ENCODE results near the gene CCDC148. TPM values are rescaled to one million over a fixed set of nuclear protein-coding genes. Genes with fewer than 3 reads are reported as not detected.

CCDC148 gene
- polyA plus RNA-seq, 1 experiment, result 0.22 TPM

- Histone ChIP-seq H3K9me3 (ENCODE audit: control insufficient read depth, insufficient read depth, low read length) (no peaks in the 10 kb centered on the region), H3K27me3 (ENCODE audit: control insufficient read depth, insufficient read depth, low read length) (no peaks in the 10 kb centered on the region), H3K27ac (ENCODE audit: low read depth, low read length) (no peak overlapping the region), H3K4me3 (ENCODE audit: low read depth, low read length) (no peak overlapping the region)
- ChIA-PET POLR2A (no interaction called here), CTCF (no interaction called here)
- TF ChIP-seq, protein P1, sequence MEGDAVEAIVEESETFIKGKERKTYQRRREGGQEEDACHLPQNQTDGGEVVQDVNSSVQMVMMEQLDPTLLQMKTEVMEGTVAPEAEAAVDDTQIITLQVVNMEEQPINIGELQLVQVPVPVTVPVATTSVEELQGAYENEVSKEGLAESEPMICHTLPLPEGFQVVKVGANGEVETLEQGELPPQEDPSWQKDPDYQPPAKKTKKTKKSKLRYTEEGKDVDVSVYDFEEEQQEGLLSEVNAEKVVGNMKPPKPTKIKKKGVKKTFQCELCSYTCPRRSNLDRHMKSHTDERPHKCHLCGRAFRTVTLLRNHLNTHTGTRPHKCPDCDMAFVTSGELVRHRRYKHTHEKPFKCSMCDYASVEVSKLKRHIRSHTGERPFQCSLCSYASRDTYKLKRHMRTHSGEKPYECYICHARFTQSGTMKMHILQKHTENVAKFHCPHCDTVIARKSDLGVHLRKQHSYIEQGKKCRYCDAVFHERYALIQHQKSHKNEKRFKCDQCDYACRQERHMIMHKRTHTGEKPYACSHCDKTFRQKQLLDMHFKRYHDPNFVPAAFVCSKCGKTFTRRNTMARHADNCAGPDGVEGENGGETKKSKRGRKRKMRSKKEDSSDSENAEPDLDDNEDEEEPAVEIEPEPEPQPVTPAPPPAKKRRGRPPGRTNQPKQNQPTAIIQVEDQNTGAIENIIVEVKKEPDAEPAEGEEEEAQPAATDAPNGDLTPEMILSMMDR (IDR thresholded peaks at IDR 0.05; ENCODE audit: low read depth, low read length), result no peak
- DNase-seq (ENCODE audit: low read depth, low spot score), result no peak
Observed at GRCh38 chr2:158135096-158135495, 321.5 kb downstream of the CCDC148 start.

GRCh38 chr2:158134655-158135054 lies 321.9 kb downstream of the CCDC148 start:
- TF ChIP-seq, protein P1 (IDR thresholded peaks at IDR 0.05; ENCODE audit: low read depth, low read length), result no peak
- H3K4me3 ChIP-seq (ENCODE audit: low read depth, low read length), result no peak overlapping the region
- POLR2A ChIA-PET, result no interaction called here
- no peaks in the 10 kb centered on the region for H3K27me3 ChIP-seq (ENCODE audit: control insufficient read depth, insufficient read depth, low read length)
- H3K27ac ChIP-seq (ENCODE audit: low read depth, low read length), result no peak overlapping the region
- CTCF ChIA-PET, result no interaction called here
- DNase-seq (ENCODE audit: low read depth, low spot score), result no peak
- H3K9me3 ChIP-seq (ENCODE audit: control insufficient read depth, insufficient read depth, low read length), result no peaks in the 10 kb centered on the region

- TF ChIP-seq, protein P1 (IDR thresholded peaks at IDR 0.05; ENCODE audit: low read depth, low read length), result no peak
- POLR2A ChIA-PET, result no interaction called here
- Histone ChIP-seq H3K27ac (ENCODE audit: low read depth, low read length) (no peak overlapping the region), H3K9me3 (ENCODE audit: control insufficient read depth, insufficient read depth, low read length) (no peaks in the 10 kb centered on the region), H3K4me3 (ENCODE audit: low read depth, low read length) (no peak overlapping the region), H3K27me3 (ENCODE audit: control insufficient read depth, insufficient read depth, low read length) (no peaks in the 10 kb centered on the region)
- CTCF ChIA-PET, result no interaction called here
- no peak for DNase-seq (ENCODE audit: low read depth, low spot score)
Observed at GRCh38 chr2:158134055-158134454, 322.5 kb downstream of the CCDC148 start.

DNA sequence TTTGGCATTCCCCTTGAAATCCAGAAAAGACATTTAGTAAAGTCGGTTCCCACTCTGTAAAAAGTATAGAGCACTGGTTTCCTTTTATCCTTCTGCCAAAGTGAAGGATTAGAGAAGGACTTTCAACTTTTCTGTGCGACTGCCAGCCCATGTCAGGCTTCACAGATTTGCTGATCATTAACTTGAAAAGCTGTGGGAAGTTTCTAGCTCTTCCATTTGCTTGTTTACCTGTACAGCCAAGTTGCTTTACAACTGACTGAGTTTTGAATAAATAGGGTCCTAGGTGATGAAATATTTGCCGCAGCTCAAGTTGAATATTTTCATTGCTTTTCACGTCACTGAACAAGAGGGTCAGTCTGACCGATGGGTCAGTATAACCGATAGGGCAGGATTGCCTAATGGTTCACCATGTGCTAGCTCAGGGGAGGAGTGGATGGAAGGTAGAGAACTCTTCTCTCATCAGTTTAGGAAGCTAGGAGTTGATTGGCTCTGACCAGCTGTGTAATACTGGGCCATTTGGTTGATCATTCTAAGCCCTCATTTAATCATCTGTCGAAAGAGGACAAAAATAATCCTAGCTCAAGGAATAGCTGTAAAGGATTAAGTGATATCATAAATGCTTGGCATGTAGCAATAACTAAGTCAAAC lies 324.5 kb downstream of the CCDC148 start:
- ChIA-PET CTCF (no interaction called here), POLR2A (no interaction called here)
- no peak for DNase-seq (ENCODE audit: low read depth, low spot score)
- Histone ChIP-seq H3K27me3 (ENCODE audit: control insufficient read depth, insufficient read depth, low read length) (no peaks in the 10 kb centered on the region), H3K4me3 (ENCODE audit: low read depth, low read length) (no peak overlapping the region), H3K27ac (ENCODE audit: low read depth, low read length) (no peak overlapping the region), H3K9me3 (ENCODE audit: control insufficient read depth, insufficient read depth, low read length) (no peaks in the 10 kb centered on the region)
- TF ChIP-seq, protein P1 (IDR thresholded peaks at IDR 0.05; ENCODE audit: low read depth, low read length), result no peak

- ChIA-PET POLR2A (no interaction called here), CTCF (no interaction called here)
- no peak for DNase-seq (ENCODE audit: low read depth, low spot score)
- Histone ChIP-seq H3K9me3 (ENCODE audit: control insufficient read depth, insufficient read depth, low read length) (no peaks in the 10 kb centered on the region), H3K4me3 (ENCODE audit: low read depth, low read length) (no peak overlapping the region), H3K27ac (ENCODE audit: low read depth, low read length) (no peak overlapping the region), H3K27me3 (ENCODE audit: control insufficient read depth, insufficient read depth, low read length) (no peaks in the 10 kb centered on the region)
- TF ChIP-seq, protein P1 (IDR thresholded peaks at IDR 0.05; ENCODE audit: low read depth, low read length), result no peak
Observed at GRCh38 chr2:158131483-158131912, 325.1 kb downstream of the CCDC148 start.
